ENCODE data around the gene SMIM23. TPM values are rescaled to one million over a fixed set of nuclear protein-coding genes. Genes with fewer than 3 reads are reported as not detected.

Gene SMIM23
- total and polyA plus RNA-seq, 2 donors (not counting 3 experiments of a cell fraction or from before 2014, with no cell fraction given): not detected

GRCh38 chr5:171805746-171806145 is 20.1 kb downstream of the SMIM23 start:
- Histone ChIP-seq H3K9me1 (replicated peaks; ENCODE audit: control insufficient read depth, extremely low read depth, insufficient read depth, low read length) (no peaks in the 10 kb centered on the region), H3K79me2 (ENCODE audit: control insufficient read depth, insufficient read depth, low read length) (no peaks in the 10 kb centered on the region), H3K9me3 (replicated peaks; ENCODE audit: control insufficient read depth, insufficient read depth, low read length) (no peaks in the 10 kb centered on the region), H3K27ac (ENCODE audit: insufficient read depth, low read depth, low read length) (no peak overlapping the region), H3K27me3 (ENCODE audit: control insufficient read depth in 2 of 2, insufficient read depth in 2 of 2, low read length in 2 of 2) (peaks cover 8 to 17% of the 10 kb centered on the region in 2 experiments), H3K4me3 (replicated peaks in 1 of 3; ENCODE audit: insufficient read depth in 1 of 3, low read depth in 1 of 3, low read length in 3 of 3) (no peak overlapping the region), H3K4me2 (ENCODE audit: insufficient read depth, low read length) (no peak overlapping the region), H3K4me1 (ENCODE audit: control insufficient read depth, extremely low read depth, insufficient read depth, low read length) (no peaks in the 10 kb centered on the region), H4K20me1 (replicated peaks; ENCODE audit: control insufficient read depth, extremely low read depth, insufficient read depth, low read length) (no peaks in the 10 kb centered on the region), H3K36me3 (ENCODE audit: control insufficient read depth in 2 of 2, extremely low read depth in 1 of 2, insufficient read depth in 2 of 2, low read length in 2 of 2) (no peaks in the 10 kb centered on the region), H2AFZ (ENCODE audit: low read depth, low read length) (no peak overlapping the region), H3K9ac (replicated peaks; ENCODE audit: extremely low read depth, insufficient read depth, low read length) (no peak overlapping the region)
- no peak for FAIRE-seq
- BruUV-seq (replicated peaks): no TSS peak
- DNase-seq (ENCODE audit: low read depth, low spot score): no peak
- CTCF ChIA-PET: no interaction called here
- intact Hi-C loops (cut with micrococcal nuclease) (no loop called here), dilution Hi-C loops (cut with MboI; ENCODE audit: extremely low pct_ligation_motif_present, low sequenced_read_pairs) (no loop called here)
- TF ChIP-seq, protein P1, sequence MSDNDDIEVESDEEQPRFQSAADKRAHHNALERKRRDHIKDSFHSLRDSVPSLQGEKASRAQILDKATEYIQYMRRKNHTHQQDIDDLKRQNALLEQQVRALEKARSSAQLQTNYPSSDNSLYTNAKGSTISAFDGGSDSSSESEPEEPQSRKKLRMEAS (IDR thresholded peaks at IDR 0.05; ENCODE audit: insufficient read depth, insufficient read length): no peak
- TF ChIP-seq MYC (IDR thresholded peaks at IDR 0.05; ENCODE audit: low read depth, low read length) (no peak), FOS (IDR thresholded peaks at IDR 0.05; ENCODE audit: borderline replicate concordance, insufficient read depth, low read length) (no peak), POLR2AphosphoS5 (IDR thresholded peaks at IDR 0.05; ENCODE audit: insufficient read depth, low read depth, low read length) (no peak), GATA2 (IDR thresholded peaks at IDR 0.05; ENCODE audit: insufficient read depth, insufficient read length, low read depth, low read length) (no peak), POLR2A (IDR thresholded peaks at IDR 0.05; ENCODE audit: low read depth, low read length) (no peak), EZH2 (IDR thresholded peaks at IDR 0.05; ENCODE audit: borderline replicate concordance, low read depth, low read length, severe bottlenecking) (no peak), JUN (IDR thresholded peaks at IDR 0.05; ENCODE audit: borderline replicate concordance, insufficient read depth, insufficient read length, low read depth) (no peak)
- TF ChIP-seq, protein P2, sequence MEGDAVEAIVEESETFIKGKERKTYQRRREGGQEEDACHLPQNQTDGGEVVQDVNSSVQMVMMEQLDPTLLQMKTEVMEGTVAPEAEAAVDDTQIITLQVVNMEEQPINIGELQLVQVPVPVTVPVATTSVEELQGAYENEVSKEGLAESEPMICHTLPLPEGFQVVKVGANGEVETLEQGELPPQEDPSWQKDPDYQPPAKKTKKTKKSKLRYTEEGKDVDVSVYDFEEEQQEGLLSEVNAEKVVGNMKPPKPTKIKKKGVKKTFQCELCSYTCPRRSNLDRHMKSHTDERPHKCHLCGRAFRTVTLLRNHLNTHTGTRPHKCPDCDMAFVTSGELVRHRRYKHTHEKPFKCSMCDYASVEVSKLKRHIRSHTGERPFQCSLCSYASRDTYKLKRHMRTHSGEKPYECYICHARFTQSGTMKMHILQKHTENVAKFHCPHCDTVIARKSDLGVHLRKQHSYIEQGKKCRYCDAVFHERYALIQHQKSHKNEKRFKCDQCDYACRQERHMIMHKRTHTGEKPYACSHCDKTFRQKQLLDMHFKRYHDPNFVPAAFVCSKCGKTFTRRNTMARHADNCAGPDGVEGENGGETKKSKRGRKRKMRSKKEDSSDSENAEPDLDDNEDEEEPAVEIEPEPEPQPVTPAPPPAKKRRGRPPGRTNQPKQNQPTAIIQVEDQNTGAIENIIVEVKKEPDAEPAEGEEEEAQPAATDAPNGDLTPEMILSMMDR (IDR thresholded peaks at IDR 0.05; ENCODE audit: extremely low read depth in 1 of 2, insufficient read depth in 1 of 2, low read depth in 1 of 2, low read length in 2 of 2): no peak
- POLR2A ChIA-PET: no interaction called here
